SK-N-SH treated with all-trans-retinoic acid at 6 μM for 48 hours (cell line): ENCODE data around the gene UGT1A4.

ENCODE experiments used
- ATAC-seq: fragments of 200-7000 bp; cut with Tn5 transposase; 3 replicates; pipeline ENCODE4 v1.9.1; 2020; ENCODE audit warnings: mild to moderate bottlenecking, moderate library complexity
- ARNTL ChIP-seq: fragments of 450-650 bp; formaldehyde crosslinking; IDR thresholded peaks from 2 replicates; pipeline ENCODE4 v1.5.0; 2020; ENCODE audit warnings: low read depth, mild to moderate bottlenecking, moderate library complexity, borderline replicate concordance
- CSDC2 ChIP-seq: fragments of 250-450 bp; sonication (Bioruptor Pico); IDR thresholded peaks from 2 replicates; pipeline ENCODE4 v1.5.0; 2020; ENCODE audit warnings: mild to moderate bottlenecking, moderate library complexity
- ISL1 ChIP-seq: fragments of 250-450 bp; sonication (Bioruptor Pico); IDR thresholded peaks from 2 replicates; pipeline ENCODE4 v2.1.2; 2022; ENCODE audit warnings: mild to moderate bottlenecking, moderate library complexity
- OSR1 ChIP-seq: fragments of 250-450 bp; sonication (Bioruptor Pico); IDR thresholded peaks from 2 replicates; pipeline ENCODE4 v1.8.0; 2022; ENCODE audit warnings: moderate library complexity, mild to moderate bottlenecking, inconsistent platforms
- PATZ1 ChIP-seq: fragments of 250-450 bp; sonication (Bioruptor Pico); IDR thresholded peaks from 2 replicates; pipeline ENCODE4 v1.8.0; 2020; ENCODE audit warnings: mild to moderate bottlenecking, moderate library complexity, borderline replicate concordance
- POU6F1 ChIP-seq: fragments of 250-450 bp; sonication (Bioruptor Pico); IDR thresholded peaks from 2 replicates; pipeline ENCODE4 v1.8.0; 2021; ENCODE audit warnings: low read depth, mild to moderate bottlenecking, moderate library complexity, borderline replicate concordance
- PPARA ChIP-seq: fragments of 250-450 bp; sonication (Bioruptor Pico); IDR thresholded peaks from 2 replicates; pipeline ENCODE4 v1.5.0; 2020; ENCODE audit warnings: mild to moderate bottlenecking, borderline replicate concordance
- SNAI2 ChIP-seq: fragments of 250-450 bp; sonication (Bioruptor Pico); IDR thresholded peaks from 2 replicates; pipeline ENCODE4 v1.5.0; 2020; ENCODE audit warnings: mild to moderate bottlenecking, moderate library complexity
- TCF4 ChIP-seq: fragments of 250-450 bp; sonication (Bioruptor Pico); IDR thresholded peaks from 2 replicates; pipeline ENCODE4 v1.8.0; 2021; ENCODE audit warnings: mild to moderate bottlenecking, moderate library complexity, borderline replicate concordance
- TOX ChIP-seq: fragments of 250-450 bp; sonication (Bioruptor Pico); IDR thresholded peaks from 2 replicates; pipeline ENCODE4 v1.8.0; 2021; ENCODE audit warnings: mild to moderate bottlenecking, moderate library complexity, borderline replicate concordance
- TSHZ2 ChIP-seq: fragments of 250-450 bp; sonication (Bioruptor Pico); IDR thresholded peaks from 2 replicates; pipeline ENCODE4 v1.5.0; 2020; ENCODE audit warnings: mild to moderate bottlenecking, moderate library complexity
- ZC3H10 ChIP-seq: fragments of 250-450 bp; sonication (Bioruptor Pico); IDR thresholded peaks from 2 replicates; pipeline ENCODE4 v1.5.1; 2021; ENCODE audit warnings: mild to moderate bottlenecking, moderate library complexity
- ZFP3 ChIP-seq: fragments of 250-450 bp; sonication (Bioruptor Pico); IDR thresholded peaks from 2 replicates; pipeline ENCODE4 v1.5.0; 2020; ENCODE audit warnings: mild to moderate bottlenecking, moderate library complexity
- ZFP30 ChIP-seq: fragments of 450-650 bp; formaldehyde crosslinking; IDR thresholded peaks from 2 replicates; pipeline ENCODE4 v1.5.0; 2022; ENCODE audit warnings: mild to moderate bottlenecking, moderate library complexity
- ZNF565 ChIP-seq: fragments of 450-650 bp; formaldehyde crosslinking; conservative IDR thresholded peaks from 2 replicates; pipeline ENCODE4 v1.5.0; 2020; ENCODE audit warnings: low read depth, mild to moderate bottlenecking, moderate library complexity
- ZNF70 ChIP-seq: fragments of 450-650 bp; formaldehyde crosslinking; IDR thresholded peaks from 2 replicates; pipeline ENCODE4 v1.5.0; 2020; ENCODE audit warnings: mild to moderate bottlenecking, moderate library complexity
- ZNF8 ChIP-seq: fragments of 450-650 bp; formaldehyde crosslinking; IDR thresholded peaks from 2 replicates; pipeline ENCODE4 v1.5.0; 2020; ENCODE audit warnings: mild to moderate bottlenecking, moderate library complexity
- TF ChIP-seq, protein P1 (sequence below): fragments of 250-450 bp; sonication (Bioruptor Pico); IDR thresholded peaks from 2 replicates; pipeline ENCODE4 v1.5.1; 2020; ENCODE audit warnings: low read depth, mild to moderate bottlenecking, moderate library complexity
- TF ChIP-seq, protein P2 (sequence below): fragments of 250-450 bp; sonication (Bioruptor Pico); IDR thresholded peaks from 2 replicates; pipeline ENCODE4 v1.5.1; 2021; ENCODE audit warnings: mild to moderate bottlenecking, moderate library complexity

UGT1A4 gene

GRCh38 chr2:233772153-233772552, 53.6 kb downstream of the UGT1A4 start:
- TF ChIP-seq SNAI2 (no peak), TCF4 (CRISPR knock-in tag) (no peak), OSR1 (CRISPR knock-in tag) (no peak), POU6F1 (CRISPR knock-in tag) (no peak), CSDC2 (no peak), ZNF565 (no peak), ZFP30 (CRISPR knock-in tag) (no peak), TOX (CRISPR knock-in tag) (no peak), PPARA (CRISPR knock-in tag) (no peak), ZFP3 (no peak), ZC3H10 (no peak), TSHZ2 (CRISPR knock-in tag) (no peak)
- TF ChIP-seq, protein P1, sequence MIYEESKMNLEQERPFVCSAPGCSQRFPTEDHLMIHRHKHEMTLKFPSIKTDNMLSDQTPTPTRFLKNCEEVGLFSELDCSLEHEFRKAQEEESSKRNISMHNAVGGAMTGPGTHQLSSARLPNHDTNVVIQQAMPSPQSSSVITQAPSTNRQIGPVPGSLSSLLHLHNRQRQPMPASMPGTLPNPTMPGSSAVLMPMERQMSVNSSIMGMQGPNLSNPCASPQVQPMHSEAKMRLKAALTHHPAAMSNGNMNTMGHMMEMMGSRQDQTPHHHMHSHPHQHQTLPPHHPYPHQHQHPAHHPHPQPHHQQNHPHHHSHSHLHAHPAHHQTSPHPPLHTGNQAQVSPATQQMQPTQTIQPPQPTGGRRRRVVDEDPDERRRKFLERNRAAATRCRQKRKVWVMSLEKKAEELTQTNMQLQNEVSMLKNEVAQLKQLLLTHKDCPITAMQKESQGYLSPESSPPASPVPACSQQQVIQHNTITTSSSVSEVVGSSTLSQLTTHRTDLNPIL (CRISPR knock-in tag), result no peak
- no peak for ATAC-seq

DNA sequence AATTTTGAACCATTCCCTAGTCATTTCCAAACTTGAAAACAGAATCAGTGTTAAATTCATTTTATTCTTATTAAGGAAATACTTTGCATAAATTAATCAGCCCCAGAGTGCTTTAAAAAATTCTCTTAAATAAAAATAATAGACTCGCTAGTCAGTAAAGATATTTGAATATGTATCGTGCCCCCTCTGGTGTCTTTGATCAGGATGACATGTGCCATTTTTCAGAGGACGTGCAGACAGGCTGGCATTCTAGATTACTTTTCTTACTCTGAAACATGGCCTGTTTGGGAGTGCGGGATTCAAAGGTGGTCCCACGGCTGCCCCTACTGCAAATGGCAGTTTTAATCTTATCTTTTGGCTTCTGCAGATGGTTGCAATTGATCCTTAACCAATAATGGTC, 54.0 kb downstream of the UGT1A4 start:
- no peak for ATAC-seq

DNA sequence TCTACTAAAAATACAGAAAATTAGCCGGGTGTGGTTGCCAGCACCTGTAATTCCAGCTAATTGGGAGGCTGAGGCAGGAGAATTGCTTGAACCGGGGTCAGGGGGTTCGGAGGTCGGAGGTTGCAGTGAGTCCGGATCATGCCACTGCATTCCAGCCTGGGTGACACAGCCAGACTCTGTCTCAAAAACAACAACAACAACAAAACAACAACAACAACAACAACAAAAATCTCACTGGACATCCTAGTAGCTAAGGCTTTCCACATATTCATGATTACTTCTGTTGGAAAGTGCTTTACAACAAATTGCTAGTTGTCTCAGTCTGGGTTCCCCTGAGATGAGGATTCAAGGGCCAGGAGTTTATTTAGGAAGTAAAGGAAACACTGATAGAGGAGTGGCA, 55.3 kb downstream of the UGT1A4 start:
- no peak for ATAC-seq
- TF ChIP-seq PATZ1 (CRISPR knock-in tag), result no peak

More for the DNA sequence above, 54.0 kb downstream of the UGT1A4 start:
- TF ChIP-seq ISL1 (no peak), TOX (CRISPR knock-in tag) (no peak), ZNF70 (CRISPR knock-in tag) (no peak), OSR1 (CRISPR knock-in tag) (no peak), PATZ1 (CRISPR knock-in tag) (no peak), CSDC2 (no peak), ZNF8 (CRISPR knock-in tag) (no peak), ARNTL (CRISPR knock-in tag) (no peak), SNAI2 (no peak), ZFP3 (no peak)
- TF ChIP-seq, protein P2, sequence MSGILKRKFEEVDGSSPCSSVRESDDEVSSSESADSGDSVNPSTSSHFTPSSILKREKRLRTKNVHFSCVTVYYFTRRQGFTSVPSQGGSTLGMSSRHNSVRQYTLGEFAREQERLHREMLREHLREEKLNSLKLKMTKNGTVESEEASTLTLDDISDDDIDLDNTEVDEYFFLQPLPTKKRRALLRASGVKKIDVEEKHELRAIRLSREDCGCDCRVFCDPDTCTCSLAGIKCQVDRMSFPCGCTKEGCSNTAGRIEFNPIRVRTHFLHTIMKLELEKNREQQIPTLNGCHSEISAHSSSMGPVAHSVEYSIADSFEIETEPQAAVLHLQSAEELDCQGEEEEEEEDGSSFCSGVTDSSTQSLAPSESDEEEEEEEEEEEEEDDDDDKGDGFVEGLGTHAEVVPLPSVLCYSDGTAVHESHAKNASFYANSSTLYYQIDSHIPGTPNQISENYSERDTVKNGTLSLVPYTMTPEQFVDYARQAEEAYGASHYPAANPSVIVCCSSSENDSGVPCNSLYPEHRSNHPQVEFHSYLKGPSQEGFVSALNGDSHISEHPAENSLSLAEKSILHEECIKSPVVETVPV, result no peak
